HUES6 (cell line): ENCODE measurements around the gene GSTP1.
"Not testable (repeated sequence)": the region's sequence is repeated elsewhere in the genome, so short reads cannot be mapped to it uniquely, and the experiment has no call there.

Source experiments
- H3K27ac ChIP-seq: 2 replicates; pipeline ENCODE4 v1.7.0; 2013; ENCODE audit warnings: low read depth, mild to moderate bottlenecking, low read length, inconsistent platforms
- H3K27me3 ChIP-seq: 2 replicates; pipeline ENCODE4 v1.6.1; 2013; ENCODE audit warnings: low read length; ENCODE audit not compliant: control insufficient read depth, insufficient read depth
- H3K36me3 ChIP-seq: 2 replicates; pipeline ENCODE4 v1.6.1; 2013; ENCODE audit warnings: low read length; ENCODE audit not compliant: control insufficient read depth, insufficient read depth
- H3K4me1 ChIP-seq: 2 replicates; pipeline ENCODE4 v1.6.1; 2013; ENCODE audit warnings: low read length; ENCODE audit not compliant: control insufficient read depth, insufficient read depth
- H3K4me3 ChIP-seq: 2 replicates; pipeline ENCODE4 v1.5.1; 2013; ENCODE audit warnings: low read depth, low read length
- H3K9ac ChIP-seq: one replicate; pipeline ENCODE4 v1.6.1; 2013; ENCODE audit warnings: mild to moderate bottlenecking, low read length
- H3K9me3 ChIP-seq: 2 replicates; pipeline ENCODE4 v1.6.1; 2013; ENCODE audit warnings: low read depth, low read length; ENCODE audit not compliant: control insufficient read depth, insufficient read depth

GSTP1 gene

DNA sequence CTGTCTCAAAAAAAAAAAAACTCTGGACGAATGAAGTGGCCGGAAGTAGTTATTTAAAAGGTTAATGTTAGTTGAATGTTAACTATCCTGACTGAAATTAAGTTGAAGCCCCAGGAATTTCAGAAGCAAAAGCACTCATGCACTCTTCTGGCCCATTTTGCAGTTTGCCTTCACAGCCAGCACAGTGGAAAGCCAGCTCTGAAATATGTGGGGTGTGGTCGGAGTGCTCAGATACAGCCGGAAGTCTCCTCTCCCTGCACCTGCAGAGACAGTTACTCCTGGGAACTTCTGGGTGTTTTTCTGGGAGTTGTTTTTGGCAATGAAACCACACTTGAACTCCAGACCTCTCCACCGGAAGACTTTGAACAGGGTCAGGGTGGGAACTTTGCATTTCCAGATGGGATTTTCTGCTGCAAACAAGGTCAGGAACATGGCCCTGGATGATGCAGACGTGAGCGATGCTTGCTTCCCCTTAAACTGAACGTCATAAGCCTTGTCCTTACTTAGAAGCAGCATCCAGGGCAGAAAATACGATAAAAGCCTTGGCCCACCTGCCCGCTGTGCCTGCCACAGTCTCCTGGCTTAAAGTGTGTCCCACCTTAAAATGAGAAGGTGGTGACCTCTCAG lies 38.9 kb upstream of the GSTP1 start:
- H3K4me1 ChIP-seq: peaks cover 7% of the 10 kb centered on the region
- no peak overlapping the region for H3K27ac ChIP-seq
- no peaks in the 10 kb centered on the region for H3K36me3 ChIP-seq
- H3K4me3 ChIP-seq: no peak overlapping the region
- H3K9me3 ChIP-seq: no peaks in the 10 kb centered on the region
- H3K27me3 ChIP-seq: no peaks in the 10 kb centered on the region
- H3K9ac ChIP-seq: no peak overlapping the region

DNA sequence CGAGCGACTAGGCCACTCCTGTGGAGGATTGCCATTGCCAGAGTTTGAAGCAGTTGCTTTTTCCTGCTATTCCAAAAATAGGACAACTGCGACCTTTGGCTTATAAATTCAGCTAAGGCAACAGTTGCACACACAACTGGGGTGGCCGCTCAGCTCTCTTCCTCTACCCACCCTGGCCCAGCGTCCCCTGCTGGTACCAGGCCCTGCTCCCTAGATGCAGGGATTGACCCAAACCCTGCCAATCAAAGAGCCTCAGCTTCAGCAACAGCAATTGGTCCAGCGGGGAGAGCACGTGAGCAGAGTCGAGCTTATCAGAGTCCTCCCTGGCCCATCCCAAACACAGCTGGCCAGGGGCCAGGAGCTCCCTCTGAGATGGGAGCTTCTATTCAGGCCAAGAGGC lies 38.3 kb upstream of the GSTP1 start:
- H3K27me3 ChIP-seq: no peaks in the 10 kb centered on the region
- no peaks in the 10 kb centered on the region for H3K9me3 ChIP-seq
- no peak overlapping the region for H3K9ac ChIP-seq
- H3K36me3 ChIP-seq: no peaks in the 10 kb centered on the region
- H3K4me1 ChIP-seq: peaks cover 7% of the 10 kb centered on the region
- H3K4me3 ChIP-seq: no peak overlapping the region
- no peak overlapping the region for H3K27ac ChIP-seq

DNA sequence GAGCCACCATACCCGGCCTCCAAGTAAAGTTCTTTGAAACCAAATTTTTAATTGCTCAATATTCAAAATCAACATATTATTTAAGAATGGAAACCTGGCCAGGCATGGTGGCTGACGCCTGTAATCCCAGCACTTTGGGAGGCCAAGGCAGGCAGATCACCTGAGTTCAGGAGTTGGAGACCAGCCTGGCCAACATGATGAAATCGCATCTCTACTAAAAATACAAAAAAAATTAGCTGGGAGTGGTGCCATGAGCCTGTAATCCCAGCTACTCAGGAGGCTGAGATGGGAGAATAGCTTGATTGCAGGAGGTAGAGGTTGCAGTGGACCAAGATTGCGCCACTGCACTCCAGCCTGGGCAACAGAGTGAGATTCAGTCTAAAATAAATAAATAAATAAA lies 35.5 kb upstream of the GSTP1 start:
- H3K9me3 ChIP-seq: peaks cover 23% of the 10 kb centered on the region
- not testable (repeated sequence) for H3K4me3 ChIP-seq, H3K4me1 ChIP-seq, H3K27me3 ChIP-seq, H3K9ac ChIP-seq, H3K36me3 ChIP-seq, H3K27ac ChIP-seq

DNA sequence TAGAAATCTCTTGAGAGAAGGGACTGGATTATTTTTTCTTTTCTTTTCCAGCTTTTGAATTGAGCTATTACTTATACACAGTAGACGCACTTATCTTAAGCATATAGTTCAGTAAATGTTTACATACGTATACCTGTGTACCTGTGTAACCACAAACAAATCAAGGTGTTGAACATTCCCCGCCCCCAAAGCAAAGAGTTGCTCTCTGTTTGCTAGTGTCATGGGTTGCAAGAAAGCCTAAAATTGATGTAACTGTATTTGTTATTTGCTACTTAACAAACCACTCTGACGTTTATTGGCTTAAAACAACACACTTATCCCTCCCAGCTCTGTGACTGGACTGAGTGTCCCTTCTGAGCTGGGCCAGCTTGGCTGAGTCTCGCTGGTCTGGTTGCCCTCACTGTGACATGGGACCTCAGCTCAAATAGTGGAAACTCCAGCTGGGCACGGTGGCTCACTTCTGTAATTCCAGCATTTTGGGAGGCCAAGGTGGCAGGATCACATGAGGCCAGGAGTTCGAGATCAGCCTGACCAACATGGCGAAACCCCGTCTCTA lies 35.0 kb upstream of the GSTP1 start:
- no peak overlapping the region for H3K4me3 ChIP-seq
- no peaks in the 10 kb centered on the region for H3K36me3 ChIP-seq
- no peaks in the 10 kb centered on the region for H3K27me3 ChIP-seq
- H3K27ac ChIP-seq: no peak overlapping the region
- no peaks in the 10 kb centered on the region for H3K4me1 ChIP-seq
- H3K9me3 ChIP-seq: peaks cover 23% of the 10 kb centered on the region
- no peak overlapping the region for H3K9ac ChIP-seq

- Histone ChIP-seq H3K27ac (no peak overlapping the region), H3K36me3 (no peaks in the 10 kb centered on the region), H3K27me3 (no peaks in the 10 kb centered on the region), H3K4me3 (no peak overlapping the region), H3K4me1 (no peaks in the 10 kb centered on the region), H3K9me3 (peaks cover 23% of the 10 kb centered on the region), H3K9ac (no peak overlapping the region)
Observed at GRCh38 chr11:67551127-67551526, 32.5 kb upstream of the GSTP1 start.

DNA sequence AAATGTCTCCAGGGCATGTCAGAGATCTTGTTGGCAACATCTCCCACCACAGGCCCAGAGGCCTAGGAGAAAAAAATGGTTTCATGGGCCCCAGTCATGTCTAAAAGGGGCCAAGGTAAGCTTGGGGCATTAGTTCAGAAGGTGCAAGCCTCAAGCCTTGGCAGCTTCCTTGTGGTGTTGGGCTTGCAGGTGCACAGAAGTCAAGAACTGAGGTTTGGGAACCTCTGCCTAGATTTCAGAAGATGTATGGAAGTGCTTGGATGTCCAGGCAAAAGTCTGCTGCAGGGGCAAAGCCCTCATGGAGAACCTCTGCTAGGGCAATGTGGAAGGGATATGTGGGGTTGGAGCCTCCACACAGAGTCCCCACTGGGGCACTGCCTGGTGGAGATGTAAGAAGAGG lies 31.9 kb upstream of the GSTP1 start:
- H3K36me3 ChIP-seq, H3K27me3 ChIP-seq, H3K27ac ChIP-seq, H3K4me1 ChIP-seq, H3K4me3 ChIP-seq, H3K9ac ChIP-seq: not testable (repeated sequence)
- H3K9me3 ChIP-seq: peaks cover 23% of the 10 kb centered on the region

- Histone ChIP-seq H3K36me3 (no peaks in the 10 kb centered on the region), H3K27me3 (no peaks in the 10 kb centered on the region), H3K27ac (no peak overlapping the region), H3K9me3 (peaks cover 14% of the 10 kb centered on the region), H3K9ac (no peak overlapping the region), H3K4me3 (no peak overlapping the region), H3K4me1 (no peaks in the 10 kb centered on the region)
Observed at GRCh38 chr11:67556244-67556643, 27.4 kb upstream of the GSTP1 start.

DNA sequence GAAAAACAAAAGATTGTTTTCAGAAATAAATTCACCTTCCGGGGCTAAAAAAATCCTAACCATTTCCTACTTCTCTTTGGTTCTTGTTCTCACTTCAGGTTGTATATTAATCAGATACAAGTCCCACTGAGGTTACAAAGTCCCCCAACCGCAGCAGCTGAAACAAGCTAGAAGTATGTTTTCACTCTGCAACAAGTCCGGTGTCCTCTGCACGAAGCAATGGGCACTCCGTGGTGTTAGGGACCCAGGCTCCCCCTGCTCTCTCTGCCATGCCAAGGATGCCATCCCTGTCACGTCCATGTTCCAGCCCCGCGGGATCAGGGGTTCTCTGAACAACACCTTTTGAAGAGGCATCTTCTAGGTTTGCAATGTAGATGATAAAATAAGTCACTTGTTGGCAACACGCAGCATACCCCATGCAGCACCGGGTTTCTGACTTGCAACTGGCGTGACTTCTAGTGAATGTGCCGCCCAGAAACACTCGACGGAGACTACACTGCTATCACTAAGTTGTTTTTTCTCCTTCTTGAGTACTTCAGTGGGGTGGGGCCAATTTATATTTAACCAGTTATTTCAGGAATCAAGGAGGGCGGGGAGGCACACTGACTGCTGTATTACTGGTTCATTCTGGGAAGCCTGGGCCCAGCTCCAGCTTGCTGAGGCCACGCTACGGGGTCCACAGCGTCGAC lies 25.4 kb upstream of the GSTP1 start:
- no peaks in the 10 kb centered on the region for H3K27me3 ChIP-seq
- no peaks in the 10 kb centered on the region; the same call in 1 of the 2 replicates for H3K9me3 ChIP-seq
- no peak overlapping the region for H3K27ac ChIP-seq
- no peak overlapping the region for H3K4me3 ChIP-seq
- peaks cover 6% of the 10 kb centered on the region for H3K4me1 ChIP-seq
- no peaks in the 10 kb centered on the region for H3K36me3 ChIP-seq
- no peak overlapping the region for H3K9ac ChIP-seq

GRCh38 chr11:67561971-67562619 lies 21.5 kb upstream of the GSTP1 start:
- no peaks in the 10 kb centered on the region for H3K27me3 ChIP-seq
- H3K36me3 ChIP-seq: no peaks in the 10 kb centered on the region
- no peak overlapping the region for H3K4me3 ChIP-seq
- no peaks in the 10 kb centered on the region for H3K9me3 ChIP-seq
- no peak overlapping the region for H3K27ac ChIP-seq
- H3K9ac ChIP-seq: no peak overlapping the region
- peaks cover 10% of the 10 kb centered on the region for H3K4me1 ChIP-seq

DNA sequence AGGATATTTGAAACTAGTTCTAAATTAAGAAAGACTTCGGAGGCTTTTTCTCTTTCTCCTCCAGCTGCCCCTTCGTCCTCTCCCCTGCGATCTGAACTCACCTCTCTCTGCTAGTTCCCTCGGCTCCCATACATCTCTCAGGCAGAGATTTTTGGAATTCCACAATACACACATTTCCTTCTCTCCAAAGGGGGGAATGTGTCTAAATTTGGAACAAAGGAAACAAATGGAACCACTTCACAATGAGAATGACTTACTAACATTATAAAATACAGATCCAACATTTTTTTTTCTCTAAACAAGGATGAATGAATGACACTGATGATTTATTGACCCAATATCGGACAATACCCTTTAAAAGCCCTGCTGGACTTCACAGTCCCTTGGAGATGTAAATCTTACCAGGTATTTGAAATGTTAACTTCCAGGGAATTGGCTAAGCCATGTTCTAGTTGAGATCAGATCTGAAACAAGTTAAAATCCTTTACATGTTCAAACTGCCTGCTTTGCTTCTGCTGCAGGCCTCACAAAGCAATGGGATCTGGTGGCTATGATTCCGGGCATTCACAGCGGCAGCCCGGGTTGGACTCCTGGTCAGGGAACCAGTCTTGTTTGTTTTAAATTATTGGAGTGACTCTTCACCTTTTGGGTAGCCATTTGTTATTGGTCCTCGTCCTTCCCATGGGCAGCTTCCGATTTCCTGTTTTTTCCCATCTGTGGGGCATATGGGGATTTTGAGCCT lies 20.5 kb upstream of the GSTP1 start:
- H3K4me3 ChIP-seq: no peak overlapping the region
- peak overlapping the region; percentile 73; the same call in 1 of the 2 replicates for H3K27ac ChIP-seq
- H3K27me3 ChIP-seq: no peaks in the 10 kb centered on the region
- no peaks in the 10 kb centered on the region for H3K9me3 ChIP-seq
- H3K9ac ChIP-seq: peak overlapping the region; percentile 24
- H3K4me1 ChIP-seq: peaks cover 10% of the 10 kb centered on the region
- no peaks in the 10 kb centered on the region for H3K36me3 ChIP-seq
